Measurements from ENCODE around the gene MYL6. TPM values are rescaled to one million over a fixed set of nuclear protein-coding genes. Genes with fewer than 3 reads are reported as not detected.

MYL6 gene
- total RNA-seq, 1 donor from 2014 or later: 546 TPM

DNA sequence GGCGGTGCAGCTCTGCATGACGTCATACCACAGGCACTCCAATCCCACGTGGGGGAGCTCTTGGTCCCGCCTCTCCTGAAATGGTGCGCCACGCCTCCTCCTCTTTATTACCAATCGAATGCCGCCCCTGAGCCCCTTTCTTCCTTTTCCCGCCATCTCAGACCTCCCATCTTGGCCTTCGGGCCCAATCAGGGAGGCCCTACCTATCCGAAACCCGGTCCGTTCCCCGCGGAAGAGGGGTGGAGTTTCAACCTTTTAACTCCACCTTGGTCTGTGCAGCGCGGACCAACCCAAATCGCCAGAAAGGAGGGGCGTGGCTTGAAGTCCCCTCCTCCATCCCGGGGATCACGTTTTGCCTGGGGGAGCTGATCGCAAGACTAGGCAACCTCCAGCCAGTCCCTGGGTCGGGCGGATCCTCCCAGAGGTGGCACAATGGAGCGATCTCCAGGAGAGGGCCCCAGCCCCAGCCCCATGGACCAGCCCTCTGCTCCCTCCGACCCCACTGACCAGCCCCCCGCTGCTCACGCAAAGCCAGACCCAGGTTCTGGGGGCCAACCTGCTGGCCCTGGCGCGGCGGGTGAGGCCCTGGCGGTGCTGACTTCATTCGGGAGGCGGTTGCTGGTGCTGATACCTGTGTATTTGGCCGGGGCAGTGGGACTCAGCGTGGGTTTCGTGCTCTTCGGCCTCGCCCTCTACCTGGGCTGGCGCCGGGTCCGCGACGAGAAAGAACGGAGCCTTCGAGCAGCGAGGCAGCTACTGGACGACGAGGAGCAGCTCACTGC lies 30.1 kb upstream of the MYL6 start, which contains the start of gene ESYT1:
Gene ESYT1, plus strand, starts transcription at position 380 of the 782 bp plus-strand sequence. Its CDS starts 53 bp downstream, at position 433.
- DNase-seq: peak; percentile 97
- intact Hi-C loops (cut with micrococcal nuclease): loop anchor here (10.0 kb wide), 1 partner anchor 57 kb away; the partner anchor contains the start of gene SMARCC2
- ATAC-seq: peak; percentile 94

DNA sequence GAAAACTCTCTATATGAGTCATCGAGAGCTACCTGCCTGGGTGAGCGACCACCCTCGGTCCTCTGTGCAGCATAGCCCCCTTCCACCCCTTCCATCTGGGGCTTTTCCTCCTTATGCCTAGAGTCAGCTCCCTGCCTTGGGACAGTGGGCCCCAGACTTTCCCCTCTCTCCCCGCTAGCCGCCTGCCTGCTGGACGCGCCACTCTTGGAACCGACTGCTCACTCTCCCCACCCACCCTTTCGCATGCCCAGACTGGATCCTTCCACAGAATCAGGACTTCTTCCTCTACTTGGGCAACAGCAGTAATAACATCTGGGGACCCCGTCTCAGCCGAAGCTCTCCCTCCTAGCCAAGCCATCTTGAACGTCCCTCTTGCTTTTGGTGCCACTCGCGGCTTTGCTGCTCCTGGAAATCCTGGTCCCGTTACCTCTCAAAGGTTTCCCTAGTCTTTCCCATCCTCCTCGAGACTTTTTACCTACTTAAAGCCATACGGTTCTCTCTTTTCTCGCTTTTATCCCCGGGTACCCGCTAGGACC lies 29.4 kb upstream of the MYL6 start:
- ATAC-seq (peak; percentile 11), DNase-seq (peak; percentile 42)
- intact Hi-C loops (cut with micrococcal nuclease): loop anchor here (10.0 kb wide), 1 partner anchor 56 kb away; the partner anchor contains the start of gene SMARCC2

DNA sequence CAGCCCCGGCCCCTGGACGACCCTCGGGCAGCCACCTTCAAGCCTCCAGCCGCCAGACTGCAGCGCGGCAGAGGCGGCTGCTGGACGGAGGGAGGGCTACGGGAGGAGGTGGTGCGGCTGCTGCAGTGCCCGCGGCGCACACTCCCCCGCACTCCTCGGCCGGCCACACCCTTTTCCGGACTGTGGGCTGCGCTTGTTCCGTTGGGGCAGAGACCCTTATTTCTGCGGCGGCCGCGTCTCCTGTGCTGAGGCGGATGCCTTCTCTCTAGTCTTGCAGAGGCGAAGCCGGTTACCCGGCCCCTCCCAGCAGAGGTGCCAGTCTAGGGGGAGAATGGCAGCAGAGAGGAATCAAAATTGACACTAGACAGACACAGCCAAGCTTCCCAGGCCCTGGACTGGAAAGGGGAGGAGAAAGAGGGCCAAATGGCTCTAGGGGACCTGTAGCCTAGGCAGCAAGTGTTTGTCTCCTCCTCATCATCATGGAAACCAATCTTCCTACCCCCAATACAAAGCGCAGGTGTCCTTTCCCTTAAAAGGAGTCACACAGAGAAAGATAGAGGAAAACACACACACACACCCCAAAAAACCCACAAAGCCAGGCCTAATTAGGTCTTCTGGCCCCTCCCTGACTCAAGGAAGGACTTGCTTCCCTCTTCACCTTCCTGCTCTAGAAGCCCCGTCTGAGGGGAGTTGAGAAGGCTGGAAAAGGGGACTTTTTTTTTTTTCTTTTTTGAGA lies 28.8 kb upstream of the MYL6 start:
- intact Hi-C loops (cut with micrococcal nuclease): loop anchor here (10.0 kb wide), 1 partner anchor 55 kb away; the partner anchor contains the start of gene SMARCC2
- ATAC-seq: peak; percentile 59
- DNase-seq: peak; percentile 82

DNA sequence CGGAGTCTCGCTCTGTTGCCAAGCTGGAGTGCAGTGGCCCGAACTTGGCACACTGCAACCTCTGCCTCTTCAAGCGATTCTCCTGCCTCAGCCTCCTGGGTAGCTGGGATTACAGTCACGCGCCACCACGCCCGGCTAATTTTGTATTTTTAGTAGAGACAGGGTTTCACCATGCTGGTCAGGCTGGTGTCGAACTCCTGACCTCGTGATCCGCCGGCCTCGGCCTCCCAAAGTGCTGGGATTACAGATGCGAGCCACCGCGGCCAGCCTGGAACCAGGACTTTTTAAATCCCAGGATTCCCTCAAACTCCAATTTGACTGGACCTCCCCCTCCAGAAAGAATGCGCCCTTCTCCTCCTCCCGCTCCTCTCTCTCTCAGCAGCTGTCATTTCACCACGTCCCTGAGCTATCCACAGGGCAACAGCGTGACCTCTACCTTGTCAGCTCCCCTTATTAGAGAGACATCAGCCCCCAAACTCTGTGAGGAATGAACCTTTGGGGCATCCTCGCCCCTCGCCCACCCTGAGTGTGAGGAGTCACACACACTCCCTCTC lies 28.1 kb upstream of the MYL6 start:
- intact Hi-C loops (cut with micrococcal nuclease): loop anchor here (10.0 kb wide), 1 partner anchor 55 kb away; the partner anchor contains the start of gene SMARCC2
- DNase-seq: no peak
- ATAC-seq: no peak

DNA sequence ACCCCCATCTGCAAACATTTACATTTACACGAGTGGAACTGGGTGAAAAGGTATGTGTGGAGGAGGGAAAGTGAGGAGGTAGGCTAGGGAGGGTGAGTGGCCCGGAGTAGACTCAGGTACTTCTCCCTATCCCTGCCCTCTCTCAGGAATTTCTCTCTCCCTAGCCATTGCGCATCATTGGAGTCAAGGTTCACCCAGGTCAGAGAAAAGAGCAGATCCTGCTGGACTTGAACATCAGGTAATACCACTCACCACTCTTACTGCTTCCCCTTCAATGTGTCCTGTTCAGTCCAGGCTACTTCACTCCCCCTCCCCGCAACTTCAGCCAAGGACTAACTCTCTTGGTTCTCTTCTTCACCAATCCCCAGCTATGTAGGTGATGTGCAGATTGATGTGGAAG lies 27.3 kb upstream of the MYL6 start:
- DNase-seq (no peak), ATAC-seq (no peak)
- intact Hi-C loops (cut with micrococcal nuclease): no loop called here

DNA sequence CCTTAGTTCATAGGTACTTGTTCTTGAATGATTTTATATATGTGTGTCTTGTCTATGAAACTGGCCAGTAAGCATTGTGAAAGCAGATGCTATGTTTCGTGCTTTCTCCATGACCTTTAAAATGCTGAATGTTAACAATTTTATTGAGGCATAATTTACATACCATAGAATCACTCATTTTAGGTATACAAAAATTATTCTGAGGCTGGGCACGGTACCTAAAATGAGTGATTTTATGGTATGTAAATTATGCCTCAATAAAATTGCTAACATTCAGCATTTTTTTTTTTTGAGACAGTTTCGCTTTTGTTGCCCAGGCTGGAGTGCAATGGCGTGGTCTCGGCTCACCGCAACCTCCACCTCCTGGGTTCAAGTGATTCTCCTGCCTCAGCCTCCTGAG lies 23.3 kb upstream of the MYL6 start:
- ATAC-seq (no peak), DNase-seq (no peak)
- intact Hi-C loops (cut with micrococcal nuclease): no loop called here

DNA sequence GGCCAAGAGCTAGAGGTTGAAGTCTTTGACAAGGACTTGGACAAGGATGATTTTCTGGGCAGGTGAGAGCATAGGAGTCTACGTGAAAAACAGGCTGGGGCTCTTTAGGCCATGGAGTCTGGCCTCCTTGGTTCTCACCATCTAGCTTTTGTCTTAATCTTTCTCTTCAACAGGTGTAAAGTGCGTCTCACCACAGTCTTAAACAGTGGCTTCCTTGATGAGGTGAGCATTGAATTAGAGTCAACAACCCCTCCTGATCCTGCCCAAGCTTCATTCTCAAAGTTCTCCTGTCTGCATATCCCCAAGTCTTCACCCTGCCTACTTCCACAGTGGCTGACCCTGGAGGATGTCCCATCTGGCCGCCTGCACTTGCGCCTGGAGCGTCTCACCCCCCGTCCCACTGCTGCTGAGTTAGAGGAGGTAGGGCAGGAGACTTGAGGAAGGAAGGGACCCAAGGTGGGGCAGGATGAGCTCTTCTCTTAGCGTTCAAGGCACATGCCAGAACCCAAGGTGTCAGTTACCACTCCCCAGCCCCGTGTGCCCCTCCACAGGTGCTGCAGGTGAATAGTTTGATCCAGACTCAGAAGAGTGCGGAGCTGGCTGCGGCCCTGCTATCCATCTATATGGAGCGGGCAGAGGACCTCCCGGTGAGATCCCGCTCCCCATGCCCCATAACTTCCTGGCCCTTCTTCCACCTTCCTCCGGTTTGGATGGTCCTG lies 20.1 kb upstream of the MYL6 start:
- intact Hi-C loops (cut with micrococcal nuclease): no loop called here
- no peak for ATAC-seq
- DNase-seq: no peak

DNA sequence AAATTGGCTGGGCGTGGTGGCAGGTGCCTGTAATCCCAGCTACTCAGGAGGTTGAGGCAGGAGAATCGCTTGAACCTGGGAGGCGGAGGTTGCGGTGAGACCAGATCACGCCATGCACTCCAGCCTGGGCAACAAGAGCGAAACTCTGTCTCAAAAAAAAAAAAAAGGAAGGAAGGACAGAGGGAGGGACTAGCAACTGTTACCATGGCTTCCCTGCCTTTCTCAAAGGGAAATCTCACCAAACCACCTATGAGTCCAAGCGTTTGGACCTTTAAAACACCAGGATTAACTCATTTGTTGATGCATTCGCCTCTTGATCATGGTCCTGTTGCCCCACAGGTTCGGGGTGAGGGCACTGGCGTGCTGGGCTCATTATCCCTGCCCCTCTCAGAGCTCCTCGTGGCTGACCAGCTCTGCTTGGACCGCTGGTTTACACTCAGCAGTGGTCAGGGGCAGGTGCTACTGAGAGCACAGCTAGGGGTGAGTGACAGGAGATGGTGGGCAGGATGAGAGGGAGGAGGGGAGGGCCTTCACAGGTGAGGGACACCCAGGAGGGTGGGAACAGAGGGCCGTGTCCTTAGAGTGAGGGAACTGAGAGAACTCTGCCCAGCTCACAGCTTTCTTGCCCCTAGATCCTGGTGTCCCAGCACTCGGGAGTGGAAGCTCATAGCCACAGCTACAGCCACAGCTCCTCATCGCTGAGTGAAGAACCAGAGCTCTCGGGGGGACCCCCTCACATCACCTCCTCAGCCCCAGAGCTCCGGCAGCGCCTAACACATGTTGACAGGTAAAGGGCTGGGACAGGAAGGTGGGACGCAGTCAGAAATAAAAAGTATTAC lies 16.0 kb upstream of the MYL6 start:
- DNase-seq: no peak
- ATAC-seq: no peak
- intact Hi-C loops (cut with micrococcal nuclease): no loop called here

DNA sequence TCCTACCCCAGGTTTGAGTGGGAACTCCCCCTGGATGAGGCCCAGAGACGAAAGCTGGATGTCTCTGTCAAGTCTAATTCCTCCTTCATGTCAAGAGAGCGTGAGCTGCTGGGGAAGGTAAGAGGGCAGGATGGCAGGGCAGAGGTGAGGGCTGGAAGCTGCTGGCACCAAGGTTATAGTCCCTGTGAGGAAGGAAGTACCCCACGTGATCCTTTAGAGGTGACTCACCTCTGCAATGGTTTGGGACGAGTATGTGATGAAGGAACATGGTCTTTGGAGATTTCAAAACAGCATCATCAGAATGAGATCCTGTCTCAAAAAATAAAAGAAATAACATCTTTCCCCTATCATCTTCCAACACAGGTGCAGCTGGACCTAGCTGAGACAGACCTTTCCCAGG lies 14.9 kb upstream of the MYL6 start:
- no peak for ATAC-seq
- intact Hi-C loops (cut with micrococcal nuclease): no loop called here

DNA sequence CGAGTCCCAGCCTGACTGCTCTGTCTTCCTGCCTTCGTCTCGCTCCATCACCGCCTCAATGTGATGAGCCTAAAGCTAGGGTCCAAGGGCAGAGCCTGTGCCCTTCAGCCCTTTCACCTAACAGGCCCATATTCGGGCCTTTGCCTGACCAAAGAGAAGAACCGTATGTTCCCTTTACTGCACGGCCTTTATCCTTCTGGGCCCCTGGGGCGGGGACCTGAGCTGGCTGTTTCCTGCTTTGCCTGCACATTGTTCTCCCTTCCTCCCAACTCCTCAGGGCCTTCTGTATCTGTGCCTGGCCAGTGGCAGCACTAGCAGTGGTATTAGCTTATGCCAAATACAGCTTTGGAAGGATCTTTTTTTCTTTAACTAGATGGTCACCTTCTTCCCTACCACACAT lies 14.3 kb upstream of the MYL6 start:
- ATAC-seq: peak; percentile 66
- intact Hi-C loops (cut with micrococcal nuclease): no loop called here
- peak; percentile 60 for DNase-seq

More for the DNA sequence above, 14.9 kb upstream of the MYL6 start:
- DNase-seq: no peak

DNA sequence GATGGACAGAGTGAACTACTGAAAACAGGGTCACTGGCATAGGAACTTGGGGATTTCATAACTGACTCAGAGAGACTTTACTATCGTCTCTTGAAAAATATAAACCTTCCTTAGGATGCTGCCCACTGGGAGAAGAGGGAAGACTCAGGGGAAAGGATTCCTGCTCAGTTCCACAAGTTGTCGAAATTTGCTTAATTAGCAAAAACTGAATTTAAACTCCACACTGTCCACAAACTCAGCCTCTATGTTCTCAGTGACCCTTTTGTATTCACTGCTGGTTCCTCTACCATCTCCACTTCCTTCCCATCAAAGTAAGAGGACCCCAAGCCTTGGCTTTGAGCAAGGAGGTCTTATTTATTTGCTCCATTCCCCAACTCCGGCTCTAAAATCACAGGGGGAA lies 12.9 kb upstream of the MYL6 start:
- DNase-seq: no peak
- intact Hi-C loops (cut with micrococcal nuclease): no loop called here
- ATAC-seq: no peak

DNA sequence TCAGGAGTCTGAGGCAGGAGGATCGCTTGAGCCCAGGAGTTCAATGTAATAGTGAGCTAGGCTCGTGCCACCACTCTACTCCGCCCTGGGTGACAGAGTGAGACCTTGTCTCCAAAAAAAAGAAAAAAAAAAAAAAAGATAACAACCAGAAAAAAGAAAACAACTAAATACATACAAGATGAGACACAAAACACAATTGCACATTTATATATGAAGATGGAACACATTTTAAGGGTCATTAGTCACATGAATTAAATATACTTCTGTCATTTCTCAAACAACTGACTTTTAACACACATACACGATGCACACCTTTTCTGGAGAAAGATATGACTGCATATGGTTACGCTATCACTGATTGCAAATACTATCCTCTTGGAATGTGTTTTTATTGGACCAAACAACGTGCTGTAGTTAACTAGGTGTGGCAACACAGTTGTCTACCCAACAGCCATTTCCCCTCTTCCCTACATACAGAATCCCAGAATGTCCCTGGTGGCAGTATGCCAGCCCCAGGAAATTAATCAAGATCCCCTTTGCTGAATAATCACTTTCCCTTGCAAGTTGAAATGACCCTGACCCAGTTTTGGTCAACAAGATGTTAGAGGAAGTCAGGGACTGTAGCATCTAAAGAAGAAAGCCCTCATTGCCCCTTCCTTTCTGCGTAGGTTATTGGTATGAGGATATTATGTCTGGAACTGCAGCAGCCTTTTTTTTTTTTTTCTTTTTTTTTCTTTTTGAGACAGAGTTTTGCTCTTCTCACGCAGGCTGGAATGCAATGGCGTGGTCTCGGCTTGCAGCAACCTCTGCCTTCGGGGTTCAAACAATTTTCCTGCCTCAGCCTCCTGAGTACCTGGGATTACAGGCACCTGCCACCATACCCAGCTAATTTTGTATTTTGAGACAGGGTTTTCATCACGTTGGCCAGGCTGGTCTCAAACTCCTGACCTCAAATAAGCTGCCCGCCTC lies 11.4 kb upstream of the MYL6 start:
- intact Hi-C loops (cut with micrococcal nuclease): no loop called here
- peak; percentile 5 for ATAC-seq
- DNase-seq: no peak

DNA sequence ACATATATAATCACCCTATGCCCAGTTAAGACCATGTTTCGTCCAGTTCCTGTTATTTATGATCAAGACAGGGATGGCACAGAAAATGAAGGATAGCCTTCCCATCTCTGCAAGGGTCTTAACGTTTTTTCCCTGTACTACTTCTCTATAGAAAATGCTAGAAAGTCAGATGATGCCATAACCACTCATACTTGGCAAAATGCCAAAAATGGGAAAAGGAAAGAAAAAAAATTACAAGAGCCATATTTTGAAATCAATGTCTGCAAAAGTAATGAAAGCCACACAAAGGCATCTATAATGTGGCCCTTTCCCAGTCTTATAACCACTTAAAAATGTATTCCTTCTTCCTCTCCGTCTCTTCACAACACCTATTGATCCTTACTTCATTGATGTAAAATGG lies 7.6 kb upstream of the MYL6 start:
- DNase-seq: no peak
- ATAC-seq: no peak
- intact Hi-C loops (cut with micrococcal nuclease): no loop called here

DNA sequence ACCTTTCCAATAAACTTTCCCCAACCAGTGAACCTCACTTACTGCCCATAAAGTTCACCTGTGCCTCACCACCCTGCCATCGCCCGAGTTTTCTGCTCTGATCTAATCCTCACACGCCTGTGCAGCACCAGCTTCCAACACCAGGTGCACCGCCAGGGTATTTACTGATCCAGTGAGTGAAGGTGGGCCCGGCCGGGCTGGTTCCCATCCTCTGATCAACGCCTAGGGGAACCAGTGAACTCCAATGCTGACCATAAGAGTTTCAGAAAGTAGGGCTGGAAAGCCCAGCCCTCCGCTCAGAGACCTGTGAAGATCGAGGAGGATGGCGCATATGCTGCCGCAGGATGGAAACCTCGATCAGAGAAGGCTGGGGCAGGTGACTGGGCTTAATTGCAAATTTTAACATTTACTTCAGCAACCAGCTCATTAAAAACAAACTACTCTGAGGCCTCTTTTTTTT lies 6.5 kb upstream of the MYL6 start:
- DNase-seq: peak; percentile 49
- intact Hi-C loops (cut with micrococcal nuclease): no loop called here
- ATAC-seq: peak; percentile 36

DNA sequence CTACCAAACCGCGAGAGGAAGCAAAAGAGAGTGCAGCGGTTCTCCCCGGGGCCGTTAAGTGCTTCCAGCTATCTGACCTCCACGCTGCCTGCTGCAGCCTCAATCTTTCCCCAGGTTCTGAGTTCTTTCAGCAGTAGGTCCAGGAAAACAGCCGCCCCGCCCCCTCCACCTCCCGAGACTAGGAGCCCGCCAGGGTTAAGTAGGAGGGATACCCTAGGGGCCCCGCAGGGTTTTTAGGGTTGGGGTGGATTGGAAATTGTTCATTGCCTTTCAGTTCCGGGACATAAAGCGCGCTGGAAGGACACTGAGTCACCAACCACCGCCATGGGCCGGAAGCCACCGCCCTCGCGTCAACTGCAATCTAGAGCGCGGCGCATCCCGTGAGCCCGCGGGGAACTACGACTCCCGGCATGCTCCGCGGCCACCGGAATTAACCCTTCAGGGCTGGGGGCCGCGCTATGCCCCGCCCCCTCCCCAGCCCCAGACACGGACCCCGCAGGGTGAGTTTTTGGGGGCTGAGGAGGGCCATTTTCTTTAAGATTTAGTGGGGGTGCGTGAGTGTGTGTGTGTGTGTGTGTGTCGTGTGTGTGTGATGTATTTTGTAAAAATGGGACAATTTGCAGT lies 5.9 kb upstream of the MYL6 start, which contains the start of gene MYL6B:
Gene MYL6B, plus strand, starts transcription at position 456 of the 624 bp plus-strand sequence. CDS start 1,332 bp downstream, outside the sequence.
- ATAC-seq (peak; percentile 96), DNase-seq (peak; percentile 97)
- intact Hi-C loops (cut with micrococcal nuclease): no loop called here

Data from left ventricle myocardium superior (tissue), 1 donor.